Measurements from ENCODE around the gene ITPKB.

The ITPKB gene

DNA sequence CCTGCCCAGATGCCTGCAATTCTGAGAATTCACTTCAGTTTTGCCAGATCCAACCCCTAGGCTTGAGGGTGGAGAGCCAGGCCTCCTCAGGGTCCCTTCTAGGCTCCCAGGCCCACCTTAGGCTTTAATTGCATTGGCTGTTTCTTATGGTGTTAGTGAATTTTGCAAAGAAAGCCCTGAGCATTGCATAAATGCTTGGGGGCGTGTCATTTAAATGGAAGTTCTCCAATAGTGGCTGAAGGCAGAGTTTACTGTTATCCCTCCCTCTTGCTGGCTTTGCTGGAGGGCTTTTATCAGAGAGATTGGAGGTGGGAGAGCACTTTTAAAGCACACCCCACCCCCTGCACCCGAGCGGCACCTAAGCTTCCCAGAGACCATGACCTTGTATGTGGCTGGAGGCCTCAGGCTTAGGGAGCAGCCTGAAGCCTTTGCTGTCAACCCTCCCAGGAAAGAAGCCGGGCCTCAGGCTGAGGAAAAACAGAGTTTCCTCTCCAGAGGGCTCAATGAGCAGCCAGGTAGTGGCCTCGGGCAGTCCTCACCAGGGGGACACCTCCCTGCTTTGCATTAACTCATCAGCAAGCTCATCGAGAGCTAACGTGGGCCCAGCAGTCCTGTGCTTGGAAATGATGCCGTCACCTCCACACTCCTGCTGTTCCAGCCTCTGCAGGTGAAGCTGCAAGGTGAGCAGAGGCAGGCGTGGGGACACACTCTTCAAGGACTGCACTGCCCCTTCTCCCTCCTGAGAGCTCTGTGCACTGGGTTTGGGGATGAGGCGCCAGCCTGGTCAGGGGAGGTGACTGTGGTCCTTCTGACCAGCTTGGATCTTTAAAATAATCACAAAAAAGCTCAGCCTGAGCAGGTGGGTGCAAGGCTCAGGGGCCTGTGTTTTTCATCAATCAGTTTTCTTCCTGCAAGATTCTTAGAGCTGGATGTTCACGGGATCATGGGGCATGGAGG is 132.5 kb downstream of the ITPKB start:
- DNase-seq, result no peak
- Histone ChIP-seq H3K36me3 (replicated peaks) (no peaks in the 10 kb centered on the region), H3K27ac (no peak overlapping the region), H3K27me3 (replicated peaks) (peaks cover 5% of the 10 kb centered on the region), H3K4me3 (ENCODE audit: low read depth, low read length) (no peak overlapping the region)
- in situ Hi-C loops (cut with HindIII; ENCODE audit: low pct_ligation_motif_present, low sequenced_read_pairs), result no loop called here
- TF ChIP-seq, protein P1, sequence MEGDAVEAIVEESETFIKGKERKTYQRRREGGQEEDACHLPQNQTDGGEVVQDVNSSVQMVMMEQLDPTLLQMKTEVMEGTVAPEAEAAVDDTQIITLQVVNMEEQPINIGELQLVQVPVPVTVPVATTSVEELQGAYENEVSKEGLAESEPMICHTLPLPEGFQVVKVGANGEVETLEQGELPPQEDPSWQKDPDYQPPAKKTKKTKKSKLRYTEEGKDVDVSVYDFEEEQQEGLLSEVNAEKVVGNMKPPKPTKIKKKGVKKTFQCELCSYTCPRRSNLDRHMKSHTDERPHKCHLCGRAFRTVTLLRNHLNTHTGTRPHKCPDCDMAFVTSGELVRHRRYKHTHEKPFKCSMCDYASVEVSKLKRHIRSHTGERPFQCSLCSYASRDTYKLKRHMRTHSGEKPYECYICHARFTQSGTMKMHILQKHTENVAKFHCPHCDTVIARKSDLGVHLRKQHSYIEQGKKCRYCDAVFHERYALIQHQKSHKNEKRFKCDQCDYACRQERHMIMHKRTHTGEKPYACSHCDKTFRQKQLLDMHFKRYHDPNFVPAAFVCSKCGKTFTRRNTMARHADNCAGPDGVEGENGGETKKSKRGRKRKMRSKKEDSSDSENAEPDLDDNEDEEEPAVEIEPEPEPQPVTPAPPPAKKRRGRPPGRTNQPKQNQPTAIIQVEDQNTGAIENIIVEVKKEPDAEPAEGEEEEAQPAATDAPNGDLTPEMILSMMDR (IDR thresholded peaks at IDR 0.05; ENCODE audit: low read depth, low read length, missing control alignments), result no peak

DNA sequence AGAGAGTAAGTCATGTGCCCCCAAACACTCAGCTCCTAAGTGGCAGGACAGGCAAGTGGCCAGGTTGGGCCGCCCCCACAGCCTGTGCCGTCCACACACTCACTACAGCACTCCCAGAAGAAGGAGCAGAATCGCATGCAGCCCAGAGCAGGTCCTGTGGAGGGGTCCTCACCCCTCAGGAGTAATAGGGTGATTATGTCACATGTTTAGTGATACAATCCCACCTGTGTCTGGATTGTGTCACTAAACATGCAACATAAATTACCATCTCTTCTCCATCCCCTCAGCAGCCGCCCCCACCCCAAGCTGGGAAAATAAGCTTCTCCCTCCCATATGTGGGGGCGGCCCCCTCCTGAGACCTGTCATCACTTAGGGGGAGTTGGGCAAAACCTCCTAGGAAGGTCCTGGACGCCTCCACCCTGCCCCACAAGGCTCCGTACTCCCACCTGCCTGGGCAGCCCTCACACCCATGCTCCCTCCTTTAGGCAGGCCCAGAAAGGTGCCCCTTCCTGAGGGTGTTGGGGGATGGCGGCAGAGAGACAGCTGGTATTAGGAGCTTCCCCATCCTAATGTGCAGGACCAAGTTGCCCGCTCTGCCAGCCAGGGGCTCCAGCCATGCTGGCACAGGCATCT is 133.6 kb downstream of the ITPKB start:
- peaks cover 5% of the 10 kb centered on the region for H3K27me3 ChIP-seq (replicated peaks)
- no peak for DNase-seq
- TF ChIP-seq, protein P1 (IDR thresholded peaks at IDR 0.05; ENCODE audit: low read depth, low read length, missing control alignments), result no peak
- H3K4me3 ChIP-seq (ENCODE audit: low read depth, low read length), result no peak overlapping the region
- in situ Hi-C loops (cut with HindIII; ENCODE audit: low pct_ligation_motif_present, low sequenced_read_pairs), result no loop called here
- no peak overlapping the region for H3K27ac ChIP-seq
- no peaks in the 10 kb centered on the region for H3K36me3 ChIP-seq (replicated peaks)

DNA sequence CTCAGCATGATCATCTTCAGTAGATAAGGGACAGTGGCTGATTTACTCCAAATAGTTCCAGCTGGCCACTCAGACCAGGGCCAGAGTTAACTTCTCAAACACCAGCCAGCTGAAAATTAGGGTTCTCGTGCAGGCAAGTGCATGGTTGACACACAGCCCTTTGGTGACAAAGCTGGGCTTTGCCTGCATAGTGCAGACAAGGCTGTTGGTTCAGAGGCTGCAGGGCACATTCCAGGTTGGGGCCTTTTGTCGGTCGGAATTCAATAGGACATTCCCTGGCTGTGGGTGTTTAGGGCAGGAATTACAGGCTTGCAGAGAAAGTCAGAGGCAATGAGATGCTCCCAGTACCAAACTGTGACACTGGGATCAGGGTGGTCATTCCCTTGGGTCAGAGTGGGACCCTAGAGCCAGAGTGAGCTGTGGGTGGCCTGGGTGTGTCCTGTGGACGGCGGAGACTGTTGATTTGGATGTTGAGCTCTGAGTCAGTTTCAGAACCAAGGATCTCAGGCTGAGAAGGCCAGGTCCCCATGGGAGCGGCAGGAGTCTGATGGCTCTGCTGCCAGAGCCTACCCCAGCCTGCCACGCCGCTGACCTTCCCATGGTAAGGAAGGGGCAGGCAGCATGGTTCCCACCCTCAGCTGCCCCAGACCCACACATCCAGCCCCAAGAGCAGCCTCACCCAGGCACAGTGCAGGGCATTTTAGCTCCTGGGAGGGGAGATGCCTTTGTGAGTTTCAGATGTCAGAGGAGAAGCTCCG is 134.3 kb downstream of the ITPKB start:
- Histone ChIP-seq H3K4me3 (ENCODE audit: low read depth, low read length) (no peak overlapping the region), H3K27ac (no peak overlapping the region), H3K36me3 (replicated peaks) (no peaks in the 10 kb centered on the region), H3K27me3 (replicated peaks) (peaks cover 5% of the 10 kb centered on the region)
- TF ChIP-seq, protein P1 (IDR thresholded peaks at IDR 0.05; ENCODE audit: low read depth, low read length, missing control alignments), result no peak
- no peak for DNase-seq
- in situ Hi-C loops (cut with HindIII; ENCODE audit: low pct_ligation_motif_present, low sequenced_read_pairs), result no loop called here

DNA sequence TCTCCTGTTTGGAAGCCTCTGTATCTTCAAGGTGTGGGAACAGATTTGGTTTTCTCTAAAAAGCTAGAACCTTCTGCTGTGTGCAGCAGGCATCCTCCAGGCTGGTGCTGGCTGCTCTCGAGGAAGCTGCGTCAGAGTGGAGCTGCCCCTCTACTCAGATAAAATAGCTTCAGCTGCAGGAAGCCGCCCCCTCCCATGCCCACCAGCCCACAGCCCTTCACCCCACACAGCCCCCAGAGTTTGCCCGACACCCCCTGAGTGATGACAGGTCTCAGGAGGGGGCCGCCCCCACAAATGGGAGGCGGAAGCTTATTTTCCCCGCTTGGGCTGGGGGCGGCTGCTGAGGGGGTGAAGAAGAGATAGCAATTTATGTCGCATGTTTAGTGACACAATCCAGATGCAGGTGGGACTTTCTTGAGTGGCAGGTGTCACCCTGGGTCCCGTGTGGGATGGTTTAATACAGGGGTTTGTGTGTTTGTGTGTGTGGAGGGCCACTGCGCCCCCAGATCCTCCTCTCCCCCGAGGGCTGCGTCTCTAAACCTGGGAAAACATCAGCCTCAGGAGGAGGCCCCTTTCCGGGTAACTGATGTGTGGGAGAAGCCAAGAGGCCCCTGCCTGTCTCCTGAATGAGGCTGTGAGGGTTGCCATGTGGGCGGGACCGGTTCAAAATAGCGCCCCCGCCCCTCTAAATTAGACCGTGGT is 135.1 kb downstream of the ITPKB start:
- Histone ChIP-seq H3K36me3 (replicated peaks) (no peaks in the 10 kb centered on the region), H3K4me3 (ENCODE audit: low read depth, low read length) (no peak overlapping the region), H3K27ac (no peak overlapping the region), H3K27me3 (replicated peaks) (peaks cover 5% of the 10 kb centered on the region)
- in situ Hi-C loops (cut with HindIII; ENCODE audit: low pct_ligation_motif_present, low sequenced_read_pairs), result no loop called here
- TF ChIP-seq, protein P1 (IDR thresholded peaks at IDR 0.05; ENCODE audit: low read depth, low read length, missing control alignments), result no peak
- DNase-seq, result no peak

DNA sequence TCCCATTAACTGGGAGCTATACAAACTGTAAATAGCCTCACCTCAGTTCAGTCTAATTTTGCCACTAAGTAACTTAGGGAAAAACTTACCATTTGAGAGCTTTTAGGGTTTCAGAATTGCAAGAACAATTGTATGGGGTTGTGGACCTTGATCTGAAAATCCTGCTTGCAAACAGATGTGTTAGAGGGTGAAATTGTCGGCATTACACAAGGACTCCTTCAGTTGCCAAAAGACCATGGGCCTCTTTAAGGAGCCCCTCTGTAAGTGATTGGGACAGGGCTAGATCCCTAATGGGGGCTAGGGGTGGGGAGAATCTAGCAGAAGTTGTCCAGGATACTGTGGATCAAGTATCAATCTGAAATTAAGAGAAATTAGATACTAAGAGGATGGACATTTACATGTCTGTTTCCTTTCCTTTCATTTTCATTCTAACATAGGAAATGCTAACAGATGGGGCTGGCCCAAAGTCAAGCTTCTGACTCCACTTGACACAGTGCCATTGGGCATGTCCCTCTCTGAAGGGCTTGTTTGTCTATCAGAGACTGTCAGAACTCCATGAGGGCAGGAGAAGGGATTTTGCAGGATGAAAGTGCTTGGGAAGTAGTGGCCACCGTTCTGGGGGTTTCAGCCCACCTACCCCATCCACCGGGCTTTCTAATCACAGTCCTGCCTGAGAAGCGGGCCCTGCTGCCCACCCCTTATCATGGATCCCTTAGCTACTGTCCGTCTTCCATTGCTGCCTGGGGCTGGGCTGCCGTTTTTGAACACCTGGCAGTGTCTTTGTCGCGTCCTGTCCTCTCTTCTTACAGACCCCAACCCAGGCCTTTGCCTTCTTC is 135.8 kb downstream of the ITPKB start:
- Histone ChIP-seq H3K4me3 (ENCODE audit: low read depth, low read length) (no peak overlapping the region), H3K36me3 (replicated peaks) (no peaks in the 10 kb centered on the region), H3K27me3 (replicated peaks) (peaks cover 5% of the 10 kb centered on the region), H3K27ac (no peak overlapping the region)
- in situ Hi-C loops (cut with HindIII; ENCODE audit: low pct_ligation_motif_present, low sequenced_read_pairs), result no loop called here
- no peak for DNase-seq
- TF ChIP-seq, protein P1 (IDR thresholded peaks at IDR 0.05; ENCODE audit: low read depth, low read length, missing control alignments), result no peak

Data from brain microvascular endothelial cell (primary cell).